HG03469 (cell line): ENCODE data around the gene FLNC.
A peak's percentile ranks its signal among the peaks of the same experiment; 100 is the strongest.

Source experiments
- ATAC-seq: cut with Tn5 transposase; IDR thresholded peaks from one replicate; pipeline ENCODE4 v1.9.1; 2021; ENCODE audit warnings: mild to moderate bottlenecking, moderate library complexity, moderate number of reproducible peaks; ENCODE audit not compliant: unreplicated experiment

Gene FLNC, protein sequence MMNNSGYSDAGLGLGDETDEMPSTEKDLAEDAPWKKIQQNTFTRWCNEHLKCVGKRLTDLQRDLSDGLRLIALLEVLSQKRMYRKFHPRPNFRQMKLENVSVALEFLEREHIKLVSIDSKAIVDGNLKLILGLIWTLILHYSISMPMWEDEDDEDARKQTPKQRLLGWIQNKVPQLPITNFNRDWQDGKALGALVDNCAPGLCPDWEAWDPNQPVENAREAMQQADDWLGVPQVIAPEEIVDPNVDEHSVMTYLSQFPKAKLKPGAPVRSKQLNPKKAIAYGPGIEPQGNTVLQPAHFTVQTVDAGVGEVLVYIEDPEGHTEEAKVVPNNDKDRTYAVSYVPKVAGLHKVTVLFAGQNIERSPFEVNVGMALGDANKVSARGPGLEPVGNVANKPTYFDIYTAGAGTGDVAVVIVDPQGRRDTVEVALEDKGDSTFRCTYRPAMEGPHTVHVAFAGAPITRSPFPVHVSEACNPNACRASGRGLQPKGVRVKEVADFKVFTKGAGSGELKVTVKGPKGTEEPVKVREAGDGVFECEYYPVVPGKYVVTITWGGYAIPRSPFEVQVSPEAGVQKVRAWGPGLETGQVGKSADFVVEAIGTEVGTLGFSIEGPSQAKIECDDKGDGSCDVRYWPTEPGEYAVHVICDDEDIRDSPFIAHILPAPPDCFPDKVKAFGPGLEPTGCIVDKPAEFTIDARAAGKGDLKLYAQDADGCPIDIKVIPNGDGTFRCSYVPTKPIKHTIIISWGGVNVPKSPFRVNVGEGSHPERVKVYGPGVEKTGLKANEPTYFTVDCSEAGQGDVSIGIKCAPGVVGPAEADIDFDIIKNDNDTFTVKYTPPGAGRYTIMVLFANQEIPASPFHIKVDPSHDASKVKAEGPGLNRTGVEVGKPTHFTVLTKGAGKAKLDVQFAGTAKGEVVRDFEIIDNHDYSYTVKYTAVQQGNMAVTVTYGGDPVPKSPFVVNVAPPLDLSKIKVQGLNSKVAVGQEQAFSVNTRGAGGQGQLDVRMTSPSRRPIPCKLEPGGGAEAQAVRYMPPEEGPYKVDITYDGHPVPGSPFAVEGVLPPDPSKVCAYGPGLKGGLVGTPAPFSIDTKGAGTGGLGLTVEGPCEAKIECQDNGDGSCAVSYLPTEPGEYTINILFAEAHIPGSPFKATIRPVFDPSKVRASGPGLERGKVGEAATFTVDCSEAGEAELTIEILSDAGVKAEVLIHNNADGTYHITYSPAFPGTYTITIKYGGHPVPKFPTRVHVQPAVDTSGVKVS (N-terminal part only)

DNA sequence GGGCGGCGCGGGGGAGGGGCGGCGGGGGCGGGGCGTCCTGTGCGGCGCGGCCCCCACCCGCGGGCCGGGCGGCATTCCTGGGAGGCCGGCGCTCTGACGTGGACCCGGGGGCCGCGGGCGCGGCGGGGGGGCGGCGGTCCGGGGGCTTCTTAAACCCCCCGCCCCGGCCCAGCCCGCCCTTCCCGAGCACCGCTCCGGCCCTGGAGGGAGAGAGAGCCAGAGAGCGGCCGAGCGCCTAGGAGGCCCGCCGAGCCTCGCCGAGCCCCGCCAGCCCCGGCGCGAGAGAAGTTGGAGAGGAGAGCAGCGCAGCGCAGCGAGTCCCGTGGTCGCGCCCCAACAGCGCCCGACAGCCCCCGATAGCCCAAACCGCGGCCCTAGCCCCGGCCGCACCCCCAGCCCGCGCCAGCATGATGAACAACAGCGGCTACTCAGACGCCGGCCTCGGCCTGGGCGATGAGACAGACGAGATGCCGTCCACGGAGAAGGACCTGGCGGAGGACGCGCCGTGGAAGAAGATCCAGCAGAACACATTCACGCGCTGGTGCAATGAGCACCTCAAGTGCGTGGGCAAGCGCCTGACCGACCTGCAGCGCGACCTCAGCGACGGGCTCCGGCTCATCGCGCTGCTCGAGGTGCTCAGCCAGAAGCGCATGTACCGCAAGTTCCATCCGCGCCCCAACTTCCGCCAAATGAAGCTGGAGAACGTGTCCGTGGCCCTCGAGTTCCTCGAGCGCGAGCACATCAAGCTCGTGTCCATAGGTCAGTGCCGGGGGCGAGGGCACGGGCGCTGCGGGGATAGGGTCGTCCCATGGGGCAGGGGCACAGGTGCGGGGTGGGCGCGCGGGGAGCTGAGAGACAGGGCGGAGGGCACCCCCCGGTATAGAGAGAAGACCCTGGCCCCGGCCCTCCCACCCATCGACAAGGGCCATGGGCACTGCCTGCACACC, at the start of gene FLNC:
Gene FLNC (plus strand): TSS at position 176 of the 947 bp plus-strand sequence. CDS start 232 bp downstream, at position 408.
- no peak for ATAC-seq

DNA sequence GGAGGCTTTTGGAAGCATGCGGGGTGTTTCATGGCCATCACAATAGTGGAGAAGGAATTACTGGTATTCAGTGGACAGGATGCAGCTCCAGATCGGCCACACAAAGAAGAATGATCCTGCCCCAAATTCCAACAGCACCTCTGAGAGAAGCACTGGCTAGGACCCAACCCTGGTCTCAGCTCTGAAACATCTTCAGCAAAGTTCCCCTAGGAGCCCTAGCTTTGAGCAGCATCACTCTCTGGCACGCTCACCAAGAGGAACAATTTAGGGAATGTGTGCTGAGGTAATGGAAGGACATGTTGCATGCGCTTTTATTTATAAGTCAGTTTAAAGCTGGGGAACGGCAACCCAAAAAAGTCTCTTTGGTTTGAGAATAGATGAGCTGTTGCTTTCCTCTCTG, 49.1 kb upstream of the FLNC start:
- no peak for ATAC-seq

DNA sequence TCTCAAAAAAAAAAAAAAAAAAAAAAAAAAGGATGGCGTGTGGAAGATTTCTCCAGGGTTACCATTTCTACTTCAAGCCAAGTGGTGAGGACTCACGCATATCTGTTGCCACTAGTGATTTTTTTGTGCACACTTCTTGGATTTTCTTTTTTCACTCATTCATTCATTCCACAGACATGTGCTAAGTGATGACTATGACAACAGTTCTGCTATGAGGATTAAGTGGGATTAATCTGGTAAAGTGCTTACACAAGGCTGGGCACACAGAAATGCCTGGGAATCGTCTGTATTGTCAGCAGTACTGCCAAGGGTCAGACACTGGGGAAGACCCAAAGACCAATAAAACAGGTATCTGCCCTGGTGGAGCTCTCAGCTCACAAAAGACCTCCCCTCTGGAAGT, 48.4 kb upstream of the FLNC start:
- ATAC-seq = no peak

DNA sequence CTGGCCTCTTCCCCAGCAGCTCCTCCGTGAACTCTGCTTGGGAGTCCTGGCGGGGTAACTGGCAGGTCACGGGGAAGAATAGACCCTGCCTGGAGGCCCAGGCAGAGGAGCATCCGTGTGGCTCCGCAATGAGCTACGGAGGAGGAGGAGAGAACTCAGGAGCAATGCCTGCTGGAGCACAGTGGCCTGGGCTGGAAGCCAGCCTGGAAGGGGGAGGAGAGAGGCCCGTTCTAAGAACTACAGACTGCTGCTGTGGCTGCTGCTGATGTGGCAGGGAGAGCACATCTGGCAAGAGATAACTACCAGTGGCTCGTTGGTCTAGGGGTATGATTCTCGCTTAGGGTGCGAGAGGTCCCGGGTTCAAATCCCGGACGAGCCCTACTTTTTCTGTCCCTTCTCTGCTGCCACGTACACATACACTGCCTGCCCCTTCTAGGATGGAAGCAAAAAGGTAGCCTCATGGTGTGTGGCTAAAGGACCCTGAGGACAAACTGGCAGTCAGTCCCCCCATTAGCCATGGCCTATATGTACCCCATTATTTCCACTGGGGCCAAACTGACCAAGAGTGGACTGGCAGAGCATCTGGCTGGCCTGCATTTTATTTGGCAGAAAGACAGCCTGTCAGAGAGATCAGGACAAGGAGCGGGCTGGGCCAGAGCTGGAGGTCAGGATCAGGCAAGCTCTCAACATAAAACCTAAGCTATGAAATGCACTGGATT, 46.9 kb upstream of the FLNC start:
- no peak for ATAC-seq

DNA sequence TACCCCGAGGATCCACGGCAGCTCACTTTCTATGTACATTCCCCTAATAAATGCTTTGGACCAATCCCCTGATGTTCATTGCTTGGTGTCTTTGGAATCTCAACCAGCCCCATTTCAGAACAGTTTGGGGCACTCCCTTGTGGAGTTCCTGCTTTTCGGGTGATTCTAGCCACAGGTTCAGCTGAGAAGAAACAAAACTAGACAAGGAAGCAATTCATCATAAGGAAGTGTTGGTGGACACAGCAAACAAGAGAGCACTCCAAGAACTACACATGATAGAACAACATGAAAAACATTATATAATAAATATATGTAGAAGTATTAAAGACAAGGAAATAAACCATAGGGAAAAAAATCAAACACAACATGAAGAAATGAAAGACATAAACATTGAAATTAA, 44.5 kb upstream of the FLNC start:
- ATAC-seq = no peak

DNA sequence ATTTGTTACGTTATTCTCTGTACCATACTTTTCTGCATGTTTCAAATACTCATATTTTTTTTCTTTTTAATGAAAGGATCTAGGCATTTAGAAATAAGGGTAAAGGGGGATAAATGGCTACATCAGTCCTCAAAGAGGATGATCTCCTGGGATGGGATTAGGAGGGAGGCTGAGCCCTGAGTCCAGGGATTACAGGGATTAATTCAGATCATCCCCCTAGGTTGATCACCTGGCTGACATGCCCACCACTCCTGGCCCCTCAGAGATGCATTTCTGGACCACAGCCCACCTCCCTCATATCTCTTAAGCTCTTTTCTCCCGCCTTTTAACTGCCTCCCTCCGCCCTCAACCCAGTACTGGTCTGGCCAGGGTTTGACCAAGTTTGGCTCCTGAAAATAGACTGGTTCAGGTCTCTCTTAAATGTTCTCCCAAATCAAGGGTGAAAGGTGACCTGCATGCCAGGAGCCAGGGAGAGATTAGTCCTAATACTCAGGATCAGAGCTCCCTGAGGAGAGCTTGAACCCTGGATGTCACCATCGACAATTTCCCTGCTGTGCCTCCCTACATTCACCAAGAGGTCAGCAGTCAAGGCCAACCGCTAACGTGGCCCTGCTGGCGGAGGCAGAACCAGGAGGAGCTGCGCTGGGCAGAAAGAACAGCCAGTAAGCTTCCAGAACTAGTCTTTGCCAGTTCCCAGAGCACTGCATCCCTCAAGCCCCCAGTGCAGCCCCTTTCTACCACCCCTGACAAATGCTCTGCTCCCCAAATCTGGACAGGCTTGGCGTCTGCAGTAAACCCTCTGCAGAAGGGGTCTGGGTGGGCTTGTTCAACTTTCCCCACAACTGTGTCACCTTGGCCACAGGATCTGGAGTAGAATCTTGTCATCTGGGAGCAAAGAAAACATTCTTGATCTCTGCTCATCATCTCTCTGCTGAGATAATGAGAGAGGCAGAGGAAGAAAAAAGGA, 41.5 kb upstream of the FLNC start:
- ATAC-seq = no peak

DNA sequence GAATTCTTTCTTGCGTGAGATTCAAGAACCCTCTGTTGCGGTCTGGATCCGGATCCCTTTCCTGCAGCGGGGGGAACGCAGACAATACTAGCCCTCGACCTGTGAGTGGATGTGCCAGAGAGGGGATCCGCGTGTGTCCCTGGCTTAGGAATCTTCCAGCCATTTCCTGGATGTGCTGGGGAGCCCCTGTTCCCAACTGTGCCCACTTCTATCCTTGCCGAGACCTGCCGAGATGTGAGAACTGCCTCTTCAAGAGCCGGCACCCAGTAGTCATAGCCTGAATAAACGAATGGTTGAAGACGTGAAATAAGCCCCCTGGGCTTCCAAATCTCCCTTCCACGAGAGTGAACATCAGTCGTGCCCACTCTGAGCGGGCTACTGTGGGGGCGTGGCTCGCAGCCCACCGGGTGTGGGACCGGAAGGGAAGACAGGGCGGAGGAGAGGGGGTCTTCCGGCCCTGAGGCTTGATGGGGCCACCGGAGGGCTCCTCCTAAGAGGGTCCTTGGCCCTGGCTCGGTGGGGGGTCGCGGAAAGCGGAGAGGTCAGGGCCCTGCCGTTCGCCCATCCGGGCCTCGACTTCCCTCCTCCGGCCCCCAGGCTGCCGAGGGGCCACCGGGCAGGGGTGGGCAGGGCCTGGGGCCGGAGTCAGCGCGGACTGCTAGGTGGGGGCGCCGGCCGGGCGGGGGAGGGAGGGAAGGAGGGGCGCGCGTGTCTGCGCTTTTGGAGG, 39.7 kb upstream of the FLNC start:
- ATAC-seq = no peak

DNA sequence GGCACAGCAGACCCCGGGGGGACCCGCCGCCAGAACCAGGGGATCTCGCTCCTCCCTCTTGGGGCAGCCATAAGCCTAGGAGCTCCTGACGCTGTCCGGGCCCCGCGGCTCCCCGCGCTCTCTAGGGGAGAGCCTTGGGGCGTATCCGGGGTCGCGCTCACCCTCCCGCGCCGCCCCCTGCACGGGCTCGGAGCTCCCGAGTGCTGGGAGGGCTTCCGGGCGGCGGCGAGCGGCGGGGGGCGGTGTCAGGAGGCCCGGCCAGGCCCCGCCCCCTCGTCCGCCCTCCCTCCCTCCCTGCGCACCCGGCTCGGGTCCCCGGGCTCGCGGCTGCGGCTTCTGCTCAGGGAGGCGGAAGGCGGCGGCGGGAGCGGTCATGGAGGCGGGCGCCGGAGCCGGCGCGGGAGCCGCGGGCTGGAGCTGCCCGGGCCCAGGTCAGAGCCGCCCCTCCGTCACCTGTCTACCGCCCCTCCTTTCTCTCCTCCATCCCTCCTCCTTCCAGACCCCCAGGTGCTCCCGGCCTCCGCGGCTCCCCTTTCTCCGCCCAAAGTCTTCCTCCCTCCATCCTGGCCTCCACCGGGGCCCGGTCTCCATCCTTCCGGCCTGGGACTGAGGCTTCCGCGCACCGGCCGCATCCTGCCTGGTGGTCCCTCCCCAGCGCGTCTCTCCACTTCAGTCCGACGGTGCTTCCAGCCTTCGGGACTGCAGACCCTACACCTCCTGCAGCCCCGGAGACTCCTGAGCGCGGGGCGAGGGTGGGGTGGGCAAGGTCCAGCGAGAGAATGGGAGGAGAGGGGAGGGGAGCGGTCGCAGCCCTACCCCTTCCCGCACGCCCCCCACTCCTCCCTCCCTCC, 38.9 kb upstream of the FLNC start, which contains the start of gene CCDC136:
Gene CCDC136 (plus strand): TSS at position 848 of the 851 bp plus-strand sequence. CDS start 444 bp downstream, outside the sequence.
- ATAC-seq = peak; percentile 56

DNA sequence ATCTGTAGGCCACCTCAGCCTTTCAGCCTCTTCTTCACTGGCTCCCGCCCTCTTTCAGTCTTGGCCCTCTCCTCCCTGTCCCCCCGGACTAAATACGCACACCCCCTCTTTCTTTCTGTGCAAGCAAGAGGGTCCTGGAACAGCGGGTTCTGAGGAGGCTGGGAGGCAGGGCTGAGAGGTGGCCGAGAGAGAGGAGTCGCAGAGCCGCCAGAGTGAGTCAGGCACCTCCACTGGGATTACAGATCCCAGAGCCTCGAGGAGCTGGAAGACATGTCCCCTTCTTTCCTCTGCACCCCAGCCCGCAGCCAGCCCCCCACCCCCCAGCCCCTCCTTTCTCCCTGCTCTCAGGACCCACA, 38.3 kb upstream of the FLNC start:
- no peak for ATAC-seq

DNA sequence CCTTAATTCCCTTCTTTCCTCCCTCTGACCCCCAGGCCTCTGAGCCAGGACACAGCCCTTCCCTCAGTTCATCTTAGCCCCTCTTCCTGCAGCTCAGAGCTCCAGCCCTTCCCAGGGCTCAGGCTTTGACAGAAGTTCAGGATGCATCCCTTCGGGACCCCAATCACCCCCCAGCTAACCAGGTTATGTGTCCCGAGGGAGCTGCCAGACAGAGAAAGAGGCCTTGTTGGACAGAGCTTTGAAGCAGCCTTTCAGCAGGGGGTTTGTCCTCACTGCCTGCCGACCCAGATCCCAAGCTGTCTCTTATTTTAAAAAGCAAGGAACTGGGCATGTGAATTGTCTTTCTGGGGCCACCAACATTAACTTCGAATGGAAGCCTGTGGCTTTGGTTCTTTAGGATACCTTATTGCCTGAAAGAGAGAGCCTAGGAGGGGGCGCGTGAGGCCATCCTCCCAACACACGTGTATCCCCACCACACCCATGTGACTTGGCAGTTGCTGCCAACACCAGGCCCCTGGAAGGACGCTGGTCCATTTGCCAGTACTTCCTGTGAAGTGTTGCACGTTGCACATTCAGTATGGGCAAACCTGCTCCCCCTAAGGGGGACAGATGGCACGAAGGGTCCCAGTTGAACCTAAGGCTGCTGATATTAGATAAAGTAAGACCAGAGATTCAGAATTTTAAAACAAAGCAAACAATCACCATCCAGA, 37.6 kb upstream of the FLNC start:
- ATAC-seq = no peak

DNA sequence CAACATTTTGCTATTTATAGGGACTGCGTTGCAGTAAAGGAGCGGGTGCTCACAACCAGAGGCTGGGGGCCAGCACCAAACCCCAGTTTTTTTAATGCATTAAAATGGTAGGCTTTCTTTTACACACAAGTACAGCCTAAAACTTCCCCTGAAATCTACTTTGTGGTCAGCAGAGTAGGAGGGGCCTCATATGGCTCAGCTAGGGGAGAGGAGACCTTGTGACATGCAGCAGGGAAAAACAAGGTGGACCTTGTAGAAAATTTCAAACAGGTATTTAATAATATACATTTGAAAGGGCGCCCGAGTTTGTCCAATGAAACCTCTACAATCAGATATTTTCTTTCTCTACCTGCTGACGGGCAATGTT, 37.0 kb upstream of the FLNC start:
- no peak for ATAC-seq

DNA sequence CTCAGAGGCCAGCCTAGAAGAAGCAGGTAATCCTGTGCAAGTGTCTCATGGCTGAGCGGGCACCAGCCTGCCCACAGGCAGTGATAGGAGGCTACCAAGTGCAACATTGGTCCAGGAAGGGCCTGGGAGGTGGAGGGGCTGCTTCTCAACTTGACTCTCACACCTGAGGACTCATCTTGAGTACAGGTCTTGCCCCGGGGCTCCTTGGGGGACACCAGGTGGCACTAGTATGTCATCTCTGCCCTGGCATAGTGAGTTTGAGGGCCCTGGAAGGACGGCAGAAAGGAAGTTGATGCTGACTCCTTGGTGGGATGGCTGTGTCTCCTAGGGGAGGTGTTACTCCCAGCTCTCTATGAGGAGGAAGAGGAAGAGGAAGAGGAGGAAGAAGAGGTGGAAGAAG, 36.2 kb upstream of the FLNC start:
- ATAC-seq = no peak

DNA sequence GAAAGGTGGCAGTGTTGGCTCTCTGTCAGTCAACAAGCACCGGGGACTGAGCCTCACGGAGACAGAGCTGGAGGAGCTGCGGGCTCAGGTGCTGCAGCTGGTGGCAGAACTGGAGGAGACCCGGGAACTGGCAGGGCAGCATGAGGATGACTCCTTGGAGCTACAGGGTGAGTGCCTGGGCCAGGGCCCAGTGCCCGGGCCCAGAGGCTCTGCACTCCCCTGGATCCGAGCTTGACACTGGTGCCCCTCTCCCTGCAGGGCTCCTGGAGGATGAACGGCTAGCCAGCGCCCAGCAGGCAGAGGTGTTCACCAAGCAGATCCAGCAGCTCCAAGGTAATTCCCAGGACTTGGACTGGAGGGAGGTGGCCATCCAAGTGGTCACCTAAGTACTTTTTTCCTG, 35.8 kb upstream of the FLNC start:
- no peak for ATAC-seq

DNA sequence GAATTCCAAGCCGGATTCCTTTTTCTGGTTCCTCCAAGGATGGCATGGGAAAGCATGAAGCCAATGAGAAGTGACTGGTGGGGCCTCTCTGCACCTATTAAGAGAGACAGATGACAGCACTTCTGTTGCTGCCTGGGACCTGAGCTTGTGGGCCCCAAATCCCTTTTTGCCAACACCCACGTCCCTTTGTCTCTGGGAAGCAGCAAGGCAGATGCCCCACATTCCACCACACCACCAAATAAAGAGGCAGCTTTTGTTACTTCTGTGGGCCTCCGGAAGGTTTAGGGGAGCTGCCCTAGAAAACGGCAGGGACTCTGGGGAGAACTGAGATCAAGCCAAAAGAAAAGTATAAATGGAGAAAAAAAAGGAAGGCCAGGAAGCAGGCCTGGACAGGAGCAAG, 35.1 kb upstream of the FLNC start:
- no peak for ATAC-seq

DNA sequence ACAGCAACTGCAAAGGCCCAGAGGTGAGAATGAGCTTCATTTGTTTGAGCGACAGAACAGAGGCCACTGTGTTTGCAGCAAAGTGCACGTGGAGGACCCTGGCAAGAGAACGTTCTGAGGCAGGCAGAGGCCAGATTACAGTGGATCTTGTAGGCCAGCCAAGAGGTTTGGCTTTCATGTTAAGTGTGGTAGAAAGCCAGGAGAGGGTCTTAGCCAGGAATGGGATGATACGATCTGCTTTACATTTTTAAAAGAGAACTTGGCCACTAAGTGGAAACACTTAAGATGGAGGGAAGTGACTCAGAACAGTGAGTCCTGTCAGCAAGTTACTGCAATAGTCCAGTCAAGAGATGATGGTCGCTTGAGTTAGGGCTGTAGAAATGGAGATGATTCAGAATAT, 33.9 kb upstream of the FLNC start:
- ATAC-seq = no peak

DNA sequence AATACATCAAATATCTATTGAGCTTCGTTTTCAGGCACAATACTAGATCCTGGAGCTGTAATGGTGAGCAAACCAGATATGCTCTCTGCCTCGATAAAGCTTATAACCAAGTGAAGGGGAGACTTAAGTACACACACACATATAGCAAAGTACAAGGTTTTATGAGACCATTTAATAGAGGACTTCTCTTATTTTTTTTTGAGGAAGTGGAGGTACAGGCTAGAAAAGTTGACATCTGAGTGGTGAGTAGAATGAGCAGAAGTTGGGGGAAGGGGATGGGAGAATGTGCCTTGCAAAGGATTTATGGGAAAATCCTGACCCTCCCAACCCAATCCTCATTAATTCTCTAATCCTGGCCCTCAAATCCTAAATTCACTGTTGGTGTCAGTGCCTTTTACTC, 30.8 kb upstream of the FLNC start:
- no peak for ATAC-seq
